Activated gamma-delta T cell treated with Interleukin-2 at 50 U/mL for 16 hours (primary cell): Measurements from ENCODE around the gene ADIRF.
"Not testable (repeated sequence)": the region's sequence is repeated elsewhere in the genome, so short reads cannot be mapped to it uniquely, and the experiment has no call there.

Source experiments
- DNase-seq: peaks from one replicate; pipeline ENCODE4 v3.0.0-alpha.2; 2020

Gene ADIRF

DNA sequence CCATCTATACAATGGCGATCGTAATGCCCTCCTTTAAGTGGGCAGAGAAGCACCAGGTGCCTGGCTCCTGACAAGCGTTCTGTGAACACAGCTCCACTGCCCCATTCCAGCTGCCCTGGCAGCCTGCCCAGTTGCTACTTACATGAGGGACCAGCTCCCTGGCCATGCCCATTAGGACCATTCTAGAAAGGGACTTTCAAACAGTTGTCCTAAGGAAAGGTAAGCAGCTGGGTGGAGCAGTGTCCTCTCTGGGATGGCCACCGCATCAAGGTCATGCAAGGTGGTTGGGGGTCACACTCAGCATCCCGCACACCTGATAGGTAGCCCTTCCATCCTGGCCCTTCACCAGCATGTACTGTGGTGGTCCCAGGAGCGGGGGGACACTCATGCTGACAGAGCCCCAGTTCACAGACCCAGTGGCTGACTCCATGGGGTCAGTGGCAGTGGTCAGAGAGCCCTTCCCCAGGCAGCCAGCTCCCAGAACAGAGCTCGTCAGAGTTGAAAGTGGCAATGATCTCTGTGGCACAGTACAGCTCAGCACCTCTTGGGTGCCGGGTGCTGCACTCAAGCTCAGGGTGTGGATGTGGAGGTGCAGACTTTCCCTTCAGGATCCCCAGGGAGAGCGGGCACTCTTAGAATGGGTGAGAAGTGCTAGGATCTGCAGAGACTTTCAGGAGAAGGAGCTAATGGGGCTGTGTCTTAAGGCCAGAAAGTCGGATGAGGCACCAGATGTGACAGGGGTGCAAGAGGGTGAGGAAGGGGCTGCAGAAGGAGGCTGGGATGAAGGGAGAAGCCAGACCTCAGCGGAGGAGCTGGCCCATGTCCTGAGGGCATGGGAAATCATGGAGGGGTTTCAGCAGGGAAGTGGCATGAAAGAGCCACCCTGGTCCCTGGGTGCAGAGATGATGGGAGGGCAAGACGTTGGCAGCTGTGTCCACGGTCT is 21.8 kb upstream of the ADIRF start:
- no peak for DNase-seq

DNA sequence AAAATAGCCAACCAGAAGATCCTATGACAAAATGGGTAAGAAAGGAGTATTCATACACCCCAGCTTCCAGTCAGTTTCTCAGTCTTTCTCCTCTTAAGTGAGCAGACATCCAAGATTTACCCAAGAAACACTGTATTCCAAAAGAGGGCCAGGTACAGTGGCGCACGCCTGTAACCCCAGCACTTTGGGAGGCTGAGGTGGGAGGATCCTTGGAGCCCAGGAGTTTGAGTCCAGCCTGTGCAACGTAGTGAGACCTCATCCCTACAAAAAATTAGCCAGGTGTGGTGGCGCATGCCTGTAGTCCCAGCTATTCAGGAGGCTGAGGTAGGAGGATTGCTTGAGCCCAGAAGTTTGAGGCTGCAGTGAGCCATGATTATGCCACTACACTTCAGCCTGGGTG is 20.5 kb upstream of the ADIRF start:
- not testable (repeated sequence) for DNase-seq

DNA sequence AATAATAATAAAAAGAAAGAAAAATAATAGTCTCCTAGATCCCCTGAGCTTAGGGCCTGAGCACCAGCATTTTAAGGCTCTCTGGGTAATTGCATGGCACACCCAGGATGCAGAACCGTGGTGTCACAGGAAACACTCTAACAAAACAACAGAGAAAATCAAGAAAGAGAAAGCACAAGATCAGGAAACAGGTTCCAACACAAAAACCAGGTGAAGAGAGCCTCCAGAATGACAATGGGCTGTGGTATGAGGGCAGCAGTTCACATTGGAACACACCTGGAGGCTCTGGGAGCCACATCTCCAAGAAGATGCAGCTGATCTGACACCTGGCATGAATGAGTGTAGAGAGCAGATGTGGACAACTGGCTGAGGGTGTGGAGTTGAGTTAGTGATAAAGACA is 17.9 kb upstream of the ADIRF start:
- no peak for DNase-seq

DNA sequence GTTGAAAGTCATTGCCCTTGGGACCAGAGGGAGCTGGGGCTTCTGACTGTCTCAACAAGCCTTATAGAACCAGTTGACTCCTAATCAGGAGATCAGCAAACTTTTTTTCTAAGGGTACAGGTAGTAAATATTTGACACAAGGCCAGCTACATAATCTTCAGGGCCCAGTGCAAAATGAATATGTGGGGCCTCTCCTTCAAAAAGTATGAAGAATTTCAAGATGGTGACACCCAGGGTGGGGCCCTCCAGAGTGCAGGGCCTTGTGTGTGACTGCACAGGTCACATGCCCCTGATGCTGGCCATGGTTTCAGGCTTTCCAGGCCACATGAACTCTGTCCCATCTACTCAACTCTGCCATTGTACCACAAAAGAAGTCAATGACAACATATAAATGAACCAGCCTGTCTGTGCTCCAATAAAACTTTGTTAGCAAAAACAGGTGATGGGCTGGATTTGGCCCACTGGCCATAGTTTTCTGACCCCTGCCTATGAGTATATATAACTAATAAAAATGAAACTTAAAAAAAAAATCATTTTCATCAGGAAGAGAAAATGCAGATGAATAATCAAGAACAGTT is 17.0 kb upstream of the ADIRF start:
- DNase-seq, result no peak

DNA sequence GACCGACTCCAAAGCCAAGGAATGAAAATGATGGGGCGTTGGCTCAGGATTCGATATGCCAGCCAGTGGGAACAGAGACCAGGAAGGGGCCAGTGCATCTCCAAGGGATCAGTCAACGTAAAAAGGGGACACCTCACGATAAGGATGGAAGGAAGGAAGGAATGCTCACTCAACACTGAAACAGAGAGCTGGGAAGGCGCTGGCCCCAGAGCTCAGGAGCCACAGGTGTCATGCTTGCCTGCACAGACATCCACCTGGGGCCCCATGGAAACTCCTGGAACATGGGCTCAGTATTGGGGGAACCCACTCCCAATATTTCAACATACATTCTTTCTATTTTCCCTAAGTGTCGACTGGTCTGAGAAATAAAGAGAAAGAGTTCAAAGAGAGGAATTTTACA is 16.2 kb upstream of the ADIRF start:
- no peak for DNase-seq

DNA sequence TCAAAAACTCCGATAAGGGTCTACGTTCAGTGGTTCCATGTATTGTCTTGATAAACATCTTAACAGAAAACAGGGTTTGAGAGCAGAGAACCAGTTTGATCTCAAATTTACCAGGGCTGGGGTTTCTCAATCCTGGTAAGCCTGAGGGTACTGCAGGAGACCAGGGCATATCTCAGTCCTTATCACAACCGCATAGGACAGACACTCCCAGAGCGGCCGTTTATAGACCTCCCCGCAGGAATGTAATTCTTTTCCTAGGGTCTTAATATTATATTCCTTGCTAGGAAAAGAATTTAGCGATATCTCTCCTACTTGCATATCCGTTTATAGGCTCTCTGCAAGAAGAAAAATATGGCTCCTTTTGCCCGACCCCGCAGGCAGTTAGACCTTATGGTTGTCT is 15.6 kb upstream of the ADIRF start:
- DNase-seq, result not testable (repeated sequence)

DNA sequence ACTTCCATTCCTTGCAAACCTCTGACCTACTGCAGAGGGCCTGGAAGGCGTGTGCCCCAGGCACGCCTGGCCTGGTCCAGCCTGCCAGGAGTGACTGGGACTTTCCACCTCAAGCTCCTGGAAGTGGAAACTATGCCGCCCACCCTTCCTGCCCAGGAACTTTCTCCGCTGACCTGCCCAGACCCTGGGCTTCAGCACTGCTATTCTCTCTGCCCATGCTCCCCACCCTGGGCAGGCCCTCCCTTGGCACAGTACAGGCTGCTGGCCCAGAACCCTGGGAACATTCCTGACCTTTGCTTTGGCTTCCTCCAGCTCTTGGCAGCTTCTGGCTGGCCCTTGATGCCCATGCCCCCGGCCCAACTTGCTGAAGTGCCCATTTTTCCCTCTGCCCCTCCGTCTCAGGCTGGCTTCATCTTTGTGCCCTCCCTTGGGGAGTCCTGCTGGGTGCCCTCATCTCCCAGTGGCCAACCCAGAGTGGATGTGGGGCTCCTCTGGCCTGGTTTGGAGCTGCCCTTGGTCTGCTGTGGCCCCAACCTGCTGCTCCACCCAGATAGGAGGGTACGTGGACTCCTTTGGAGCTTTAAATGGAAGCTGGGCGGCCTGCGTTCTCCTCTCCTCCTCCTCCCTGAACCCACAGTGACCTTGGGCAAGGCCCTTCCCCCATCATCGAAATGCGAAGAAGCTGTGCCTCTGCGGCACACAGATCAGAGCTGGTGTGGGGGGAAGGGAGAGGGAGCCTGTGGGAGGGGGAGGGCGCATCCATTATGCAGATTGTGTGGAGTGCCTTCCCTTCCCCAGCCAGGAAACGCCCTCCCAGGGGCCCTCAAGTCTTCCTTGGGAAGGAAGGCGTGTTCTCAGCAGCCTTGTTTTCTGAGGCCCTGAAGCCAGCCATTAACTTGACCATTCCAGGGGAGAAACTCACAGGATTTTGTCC is 14.3 kb upstream of the ADIRF start:
- no peak for DNase-seq

DNA sequence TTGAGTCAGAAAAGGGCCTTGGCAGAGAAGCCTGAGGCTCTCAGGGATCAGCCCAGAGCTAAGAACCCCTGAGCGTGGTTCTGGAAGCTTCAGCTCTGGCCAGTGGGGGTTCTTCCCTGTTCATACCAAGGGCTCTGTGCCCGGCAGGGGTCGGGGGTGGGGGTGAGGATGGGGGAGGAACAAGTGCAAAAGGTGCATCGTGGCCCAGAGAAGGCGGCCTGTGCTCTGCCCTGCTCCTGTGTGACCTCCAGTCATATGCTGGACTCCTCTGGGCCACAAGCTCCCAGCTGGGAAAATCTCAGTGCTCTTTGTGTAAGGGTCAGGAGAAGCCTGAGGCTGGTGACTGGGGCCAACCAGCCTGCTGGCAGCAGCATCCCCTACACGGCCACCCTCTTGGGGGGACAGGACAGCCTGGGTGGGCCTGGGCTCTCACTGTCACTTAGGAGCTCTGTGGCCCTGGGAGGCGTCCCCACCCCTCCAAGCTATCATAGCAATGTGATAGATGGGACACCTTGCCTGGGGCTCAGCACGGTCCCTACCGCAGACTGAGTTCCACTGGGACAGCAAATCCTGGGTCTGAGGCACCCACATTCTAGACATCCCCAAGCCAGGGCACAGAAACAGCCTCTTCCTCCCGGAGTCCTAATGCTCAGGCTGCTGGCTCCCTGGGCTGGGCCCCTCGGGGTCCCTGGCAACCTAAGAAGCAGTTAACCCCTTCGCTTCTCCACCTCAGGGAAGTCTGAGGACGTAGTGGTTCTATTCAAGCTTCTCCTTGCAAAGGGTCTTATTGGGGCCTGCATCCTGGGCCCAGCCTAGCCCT is 13.4 kb upstream of the ADIRF start:
- no peak for DNase-seq

DNA sequence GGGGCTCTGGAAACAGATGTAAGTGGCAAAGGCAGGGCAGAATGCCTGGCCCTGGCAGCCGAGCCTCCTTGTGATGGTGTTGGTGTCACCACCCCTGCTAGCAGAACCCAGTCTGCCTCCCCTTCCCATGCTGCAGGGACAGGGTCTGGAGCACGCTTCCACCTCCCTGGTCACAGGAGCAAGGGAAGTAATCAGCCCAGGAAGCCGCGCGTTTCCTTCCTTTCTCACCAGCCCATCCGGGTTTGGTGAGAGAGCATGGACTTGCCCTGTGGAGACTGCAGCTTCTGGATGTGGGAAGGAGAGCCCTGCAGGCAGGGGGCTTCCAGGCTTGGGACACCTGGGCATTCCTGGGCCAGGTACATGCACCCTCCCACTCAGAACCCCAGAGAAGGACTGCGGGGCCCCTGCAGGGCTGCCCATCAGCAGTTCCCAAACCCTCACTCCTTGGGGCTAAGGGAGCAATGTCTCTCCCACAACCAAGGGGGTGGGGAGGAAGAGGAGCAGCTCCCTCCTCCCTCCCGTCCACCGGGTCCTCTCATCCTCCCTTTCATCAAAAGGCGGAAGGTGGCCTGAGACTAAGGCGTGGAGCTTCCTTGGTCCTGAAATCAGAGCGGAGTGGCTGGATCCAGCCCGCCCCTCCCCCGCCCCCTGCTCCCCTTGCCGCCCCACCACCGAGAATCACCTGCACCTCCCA is 12.6 kb upstream of the ADIRF start:
- no peak for DNase-seq

DNA sequence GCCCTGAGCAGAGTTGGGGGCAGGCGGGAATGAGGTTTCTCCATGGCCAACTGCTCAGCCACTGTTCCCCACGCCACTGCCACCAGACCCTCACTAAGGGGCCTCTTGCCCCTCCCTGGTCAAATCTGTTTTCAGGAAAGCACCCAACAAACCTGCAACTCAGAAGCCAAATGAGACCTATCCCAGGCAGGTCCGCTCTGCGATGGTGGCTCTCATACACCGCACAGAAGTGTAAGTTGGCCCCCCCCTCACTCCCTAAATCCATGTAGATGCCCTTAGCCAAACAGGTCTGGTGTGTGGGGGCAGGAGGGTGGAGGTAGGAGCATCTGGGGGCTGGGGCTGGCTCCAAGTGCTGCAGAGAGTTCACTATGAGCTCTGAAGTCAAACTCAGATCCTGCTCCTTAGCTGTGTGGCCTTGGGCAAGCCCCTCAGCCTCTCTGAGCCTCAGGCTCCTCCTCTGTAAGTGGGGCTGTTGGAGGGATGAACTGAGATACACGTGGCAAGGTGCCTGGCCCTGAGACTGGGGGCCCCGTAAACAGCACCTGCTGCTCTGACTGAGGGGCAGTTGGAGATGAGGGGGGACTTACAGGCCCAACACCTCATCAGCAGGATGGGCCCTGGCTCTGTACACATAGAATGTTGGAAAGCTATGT is 12.0 kb upstream of the ADIRF start:
- no peak for DNase-seq

DNA sequence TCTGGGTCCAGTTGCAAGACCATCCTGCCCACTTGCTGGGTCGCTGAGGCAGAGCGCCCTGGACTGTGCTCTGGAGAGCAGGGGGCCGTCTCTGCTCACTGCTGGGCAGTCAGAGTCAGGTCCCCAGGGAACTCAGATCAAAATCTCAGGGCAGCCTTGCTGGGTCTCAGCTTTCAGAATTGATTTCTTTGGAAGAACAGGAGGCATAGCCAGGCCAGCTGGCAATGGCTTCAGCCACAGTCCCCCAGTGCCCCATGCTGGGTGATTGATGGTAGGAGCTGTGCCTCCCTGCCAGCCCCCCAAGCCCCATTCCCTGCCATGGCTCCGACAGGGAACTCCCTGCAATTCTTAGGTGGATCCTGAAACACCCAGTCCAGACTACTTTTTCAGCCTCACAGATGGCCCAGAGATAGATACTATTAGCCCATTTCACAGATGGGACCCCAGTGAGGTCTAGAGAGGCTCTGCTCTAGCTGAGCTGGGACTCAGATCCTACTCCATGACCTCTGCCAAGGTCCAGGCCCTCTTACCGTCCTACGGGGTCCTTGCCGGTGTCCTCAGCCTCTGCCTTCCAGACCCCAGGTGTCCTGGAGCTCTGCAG is 11.3 kb upstream of the ADIRF start:
- no peak for DNase-seq

DNA sequence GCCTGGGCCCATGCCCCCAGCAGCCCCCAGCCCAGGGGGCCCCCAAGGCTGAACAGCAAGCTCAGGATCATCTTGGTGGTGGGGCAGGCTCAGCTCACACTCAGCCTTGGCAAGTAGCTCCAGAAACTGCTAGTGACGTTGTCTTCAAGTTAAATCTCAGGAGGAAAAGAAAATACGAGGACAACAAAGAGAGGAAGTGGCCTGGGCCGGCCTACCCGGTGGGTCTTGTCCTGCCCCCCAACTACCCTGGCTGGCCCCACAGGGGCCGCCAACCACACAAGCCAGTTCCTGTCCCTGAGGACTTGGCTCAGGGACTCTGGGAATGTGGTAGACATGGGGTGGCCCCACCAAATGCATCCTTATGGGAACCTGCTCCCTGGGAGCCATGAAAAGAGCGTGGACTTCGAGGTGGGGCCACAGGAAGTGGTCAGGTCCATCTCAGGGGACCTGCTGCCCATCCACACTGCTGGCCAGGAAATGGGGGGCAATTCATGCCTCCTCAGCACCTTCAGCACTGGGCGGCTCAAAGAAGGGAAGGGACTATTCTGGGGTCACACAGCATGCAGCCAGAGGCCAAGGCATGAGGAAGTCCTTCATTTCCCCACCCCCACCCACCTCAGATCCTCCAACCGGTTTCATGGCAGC is 10.7 kb upstream of the ADIRF start, which contains the start of gene MMRN2:
TSS of gene MMRN2 (minus strand) at position 145 of the 645 bp plus-strand sequence. CDS start at position 71, 74 bp downstream.
- DNase-seq, result no peak

DNA sequence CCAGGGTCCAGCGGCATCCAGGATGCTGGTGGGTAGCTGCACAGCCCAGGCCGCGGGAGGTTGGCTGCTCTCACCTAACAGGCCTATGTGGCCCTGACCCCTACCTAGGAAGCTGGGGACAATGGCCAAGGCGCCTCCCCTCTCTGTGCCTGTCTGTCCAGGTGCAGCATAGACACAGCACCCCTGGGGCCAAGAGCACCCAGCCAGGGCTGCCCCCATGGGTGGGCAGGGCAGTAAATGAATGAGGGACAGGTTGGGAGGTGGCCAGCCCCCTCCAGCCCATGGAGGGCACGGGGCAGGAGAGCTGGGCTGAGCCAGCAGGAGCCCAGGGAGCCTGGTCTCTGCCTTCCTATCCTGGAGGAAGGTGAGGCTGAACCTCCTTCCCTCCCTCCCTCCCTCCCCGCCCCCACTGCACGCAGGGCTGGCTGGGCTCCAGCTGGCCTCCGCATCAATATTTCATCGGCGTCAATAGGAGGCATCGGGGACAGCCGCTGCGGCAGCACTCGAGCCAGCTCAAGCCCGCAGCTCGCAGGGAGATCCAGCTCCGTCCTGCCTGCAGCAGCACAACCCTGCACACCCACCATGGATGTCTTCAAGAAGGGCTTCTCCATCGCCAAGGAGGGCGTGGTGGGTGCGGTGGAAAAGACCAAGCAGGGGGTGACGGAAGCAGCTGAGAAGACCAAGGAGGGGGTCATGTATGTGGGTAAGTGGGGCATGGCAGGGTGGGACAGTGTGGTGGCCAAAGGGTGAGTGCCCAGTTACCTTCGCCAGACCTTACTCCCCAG is 10.0 kb upstream of the ADIRF start, which contains the start of gene SNCG:
TSS of gene SNCG (plus strand) at position 484 of the 785 bp plus-strand sequence. CDS start at position 583, 99 bp downstream.
- no peak for DNase-seq

DNA sequence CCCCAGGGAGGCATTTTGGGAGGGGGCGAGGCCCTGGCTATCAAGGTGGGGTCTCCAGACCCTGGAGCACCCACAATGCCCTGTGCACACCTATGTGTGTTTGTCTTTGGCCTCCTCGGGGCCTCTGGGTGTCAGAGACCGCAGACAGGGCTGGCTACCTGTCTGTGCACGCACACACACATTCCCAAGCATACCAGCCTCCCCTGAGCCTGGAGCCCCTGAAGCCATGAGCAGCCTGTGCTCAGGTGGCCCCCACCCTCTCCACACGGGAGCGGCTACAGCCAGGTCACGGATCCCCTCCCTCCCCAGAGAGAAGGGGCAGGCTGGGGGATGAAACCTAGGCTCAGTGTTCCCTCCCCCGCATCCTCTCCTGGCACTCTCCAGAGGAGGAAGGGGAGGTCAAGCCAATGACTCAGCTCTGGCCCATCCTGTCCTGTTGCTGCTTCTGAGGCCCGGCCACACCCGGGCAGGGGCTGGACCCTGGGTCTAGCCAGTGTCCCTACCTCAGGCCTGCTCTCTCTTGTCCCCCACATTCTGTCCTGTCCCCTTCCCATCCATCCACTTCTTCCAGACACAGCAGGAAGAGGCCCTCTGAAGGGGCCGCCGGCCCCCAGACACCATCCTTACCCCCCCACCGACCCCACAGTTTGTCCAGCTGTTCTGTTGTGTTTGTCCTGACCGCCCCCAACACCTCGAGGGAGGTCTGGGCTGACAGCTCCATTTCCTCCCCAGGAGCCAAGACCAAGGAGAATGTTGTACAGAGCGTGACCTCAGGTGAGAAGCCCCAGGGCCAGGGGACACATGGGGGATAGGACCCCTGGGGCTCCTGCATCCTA is 9.2 kb upstream of the ADIRF start:
- DNase-seq, result no peak

DNA sequence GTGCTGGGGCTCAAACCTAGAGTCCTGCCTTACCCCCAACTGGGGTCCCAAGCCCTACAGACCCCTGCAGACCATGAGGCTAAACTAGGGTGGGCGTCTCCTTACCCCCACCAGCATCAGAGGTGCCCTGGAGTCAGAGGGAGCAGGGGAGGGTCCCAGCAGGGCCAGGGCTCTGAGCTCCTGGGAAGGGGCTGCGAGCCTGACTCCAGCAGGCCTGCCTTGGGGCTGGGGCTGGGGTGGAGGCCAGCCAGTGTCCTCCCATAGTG is 8.6 kb upstream of the ADIRF start:
- no peak for DNase-seq

DNA sequence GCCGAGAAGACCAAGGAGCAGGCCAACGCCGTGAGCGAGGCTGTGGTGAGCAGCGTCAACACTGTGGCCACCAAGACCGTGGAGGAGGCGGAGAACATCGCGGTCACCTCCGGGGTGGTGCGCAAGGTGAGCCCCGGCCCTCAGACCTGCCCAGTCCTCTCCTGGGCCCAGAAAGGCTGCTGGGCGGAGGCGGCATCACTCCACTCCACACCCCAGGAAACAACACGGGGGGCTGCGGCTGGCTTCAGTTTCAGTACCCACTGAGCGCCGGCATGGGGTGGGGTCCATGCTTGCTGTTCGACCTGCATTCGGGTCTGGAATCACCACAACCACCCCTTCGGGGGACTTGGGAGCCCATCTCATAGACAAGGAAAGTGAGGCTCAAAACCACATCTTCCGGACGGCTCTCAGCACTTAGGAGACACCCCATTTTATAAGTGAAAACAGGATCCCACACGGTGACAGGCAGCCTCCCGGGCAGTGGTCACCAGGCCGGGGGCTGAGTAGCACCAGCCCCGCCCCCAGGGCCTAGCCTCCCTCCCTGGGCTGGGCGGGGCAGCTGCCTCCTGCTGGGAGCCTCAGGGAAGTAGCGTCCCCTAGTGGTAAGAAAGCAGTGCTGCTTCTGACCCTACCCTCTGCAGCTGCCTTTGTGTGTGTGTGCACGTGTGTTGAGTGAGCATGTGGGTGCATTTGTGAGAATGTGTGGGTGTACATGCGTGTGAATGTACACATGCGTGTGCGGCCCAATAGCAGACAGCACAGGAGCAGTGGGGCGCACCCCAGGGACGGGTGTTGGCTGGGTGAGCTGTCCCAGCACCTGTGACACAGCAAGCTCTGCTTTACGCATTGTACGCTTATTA is 8.0 kb upstream of the ADIRF start:
- DNase-seq, result no peak

DNA sequence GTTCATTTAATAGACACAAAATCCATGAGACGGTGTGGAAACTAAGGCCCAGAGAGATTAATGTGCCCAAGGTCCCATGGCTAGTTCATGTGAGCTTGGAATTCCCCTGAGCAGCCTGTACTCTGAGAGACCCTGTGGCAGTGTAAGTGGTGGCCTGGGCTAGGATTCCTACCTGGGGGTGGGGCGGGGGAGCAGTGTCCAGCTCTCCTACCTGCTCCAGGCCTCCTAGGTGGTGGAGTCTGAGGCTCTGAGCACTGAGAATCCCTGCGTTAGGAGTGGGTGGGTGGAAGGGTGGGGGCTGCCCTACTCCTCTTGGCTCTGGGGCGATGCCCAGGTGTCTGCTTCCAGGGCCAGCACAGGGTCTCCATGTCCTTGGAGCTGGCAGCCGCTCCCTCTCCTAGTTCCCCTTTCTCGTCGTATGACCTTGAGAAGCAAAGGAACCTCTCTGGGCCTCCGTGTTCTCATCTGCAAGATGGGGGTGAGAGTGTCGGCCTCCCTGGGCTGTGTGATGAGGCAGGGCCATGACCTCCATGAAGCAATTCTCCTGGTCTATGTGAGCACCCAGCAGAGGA is 7.3 kb upstream of the ADIRF start:
- no peak for DNase-seq
